Measurements from ENCODE around the gene CENPM.
A peak's percentile ranks its signal among the peaks of the same experiment; 100 is the strongest.

Gene CENPM

GRCh38 chr22:41931701-41932269 lies 15.2 kb downstream of the CENPM start:
- no peak for DNase-seq

- no peak for DNase-seq
Observed at GRCh38 chr22:41929418-41929810, 17.5 kb downstream of the CENPM start.

GRCh38 chr22:41928593-41929417 lies 18.1 kb downstream of the CENPM start:
- no peak for DNase-seq

- DNase-seq: no peak
Observed at GRCh38 chr22:41927813-41928212, 19.1 kb downstream of the CENPM start.

GRCh38 chr22:41925783-41926460 lies 21.0 kb downstream of the CENPM start:
- no peak for DNase-seq

- no peak for DNase-seq
Observed at GRCh38 chr22:41923595-41924276, 23.2 kb downstream of the CENPM start.

GRCh38 chr22:41922940-41923594 lies 23.9 kb downstream of the CENPM start:
- DNase-seq: no peak

GRCh38 chr22:41922328-41922727 lies 24.6 kb downstream of the CENPM start:
- no peak for DNase-seq

GRCh38 chr22:41920271-41920976 lies 26.5 kb downstream of the CENPM start:
- DNase-seq: no peak

- DNase-seq: peak; percentile 79
Observed at GRCh38 chr22:41919357-41920224, 27.4 kb downstream of the CENPM start.

GRCh38 chr22:41917903-41918791 lies 28.8 kb downstream of the CENPM start:
- no peak for DNase-seq

- no peak for DNase-seq
Observed at GRCh38 chr22:41917375-41917902, 29.5 kb downstream of the CENPM start.

- DNase-seq: no peak
Observed at GRCh38 chr22:41916745-41917358, 30.1 kb downstream of the CENPM start.

GRCh38 chr22:41915786-41916493 lies 31.0 kb downstream of the CENPM start:
- no peak for DNase-seq

GRCh38 chr22:41915035-41915785 lies 31.7 kb downstream of the CENPM start, which contains the start of gene SHISA8:
Gene SHISA8 (minus strand): TSS chr22:41915074. CDS start chr22:41914667, 407 bp downstream.
- no peak for DNase-seq

GRCh38 chr22:41914611-41915034 lies 32.3 kb downstream of the CENPM start:
- no peak for DNase-seq

GRCh38 chr22:41913842-41914534 lies 33.0 kb downstream of the CENPM start:
- DNase-seq: no peak
